Kidney epithelial cell (primary cell): ENCODE results near the gene KSR2. TPM values are rescaled to one million over a fixed set of nuclear protein-coding genes. Genes with fewer than 3 reads are reported as not detected.
"Not testable (repeated sequence)": the region's sequence is repeated elsewhere in the genome, so short reads cannot be mapped to it uniquely, and the experiment has no call there.

ENCODE experiments used
- DNase-seq: peaks from one replicate; pipeline ENCODE4 v3.0.0-alpha.2; 2010; ENCODE audit warnings: low read depth
- H3K27me3 ChIP-seq: 2 replicates; pipeline ENCODE4 v1.6.0; 2011; ENCODE audit warnings: low read length; ENCODE audit not compliant: control insufficient read depth, insufficient read depth
- H3K36me3 ChIP-seq: 2 replicates; pipeline ENCODE4 v1.5.1; 2011; ENCODE audit warnings: low read length; ENCODE audit not compliant: control insufficient read depth, insufficient read depth
- H3K4me3 ChIP-seq: 2 replicates; pipeline ENCODE4 v1.5.1; 2011; ENCODE audit warnings: low read depth, mild to moderate bottlenecking, control low read depth, low read length
- CTCF ChIP-seq: IDR thresholded peaks from 2 replicates; pipeline ENCODE4 v1.5.1; 2011; ENCODE audit warnings: mild to moderate bottlenecking, moderate library complexity, low read length, control low read depth, inconsistent platforms; ENCODE audit not compliant: insufficient read depth, poor library complexity, severe bottlenecking
- total RNA-seq: library from RNA; depleted of rRNA; stranded (reverse); fragments of >200 nt; gene quantifications from 2 replicates; pipeline ENCODE4 v1.2.3, GENCODE V29; 2015

The KSR2 gene
- total RNA-seq, 1 donor from 2014 or later, result 0.29 TPM

DNA sequence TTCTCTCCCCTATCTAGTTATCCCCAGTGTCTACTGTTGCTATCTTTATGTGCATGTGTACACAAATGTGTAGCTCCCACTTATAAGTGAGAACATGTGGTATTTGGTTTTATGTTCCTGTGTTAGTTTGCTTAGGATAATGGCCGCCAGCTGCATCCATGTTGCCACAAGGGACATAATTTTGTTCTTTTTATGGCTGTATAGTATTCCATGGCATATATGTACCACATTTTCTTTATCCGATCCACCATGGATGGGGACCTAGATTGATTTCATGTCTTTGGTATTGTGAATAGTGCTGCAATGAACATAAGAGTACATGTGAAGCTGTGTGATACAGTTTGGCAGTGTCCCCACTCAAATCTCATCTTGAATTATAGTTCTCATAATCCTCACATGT, 218.1 kb downstream of the KSR2 start:
- no peaks in the 10 kb centered on the region for H3K27me3 ChIP-seq
- H3K36me3 ChIP-seq, result no peaks in the 10 kb centered on the region
- no peak overlapping the region for H3K4me3 ChIP-seq
- no peak for DNase-seq
- no peak for TF ChIP-seq CTCF

GRCh38 chr12:117749431-117749830, 219.4 kb downstream of the KSR2 start:
- no peak overlapping the region for H3K4me3 ChIP-seq
- no peaks in the 10 kb centered on the region for H3K36me3 ChIP-seq
- no peaks in the 10 kb centered on the region for H3K27me3 ChIP-seq
- no peak for DNase-seq
- TF ChIP-seq CTCF, result no peak

DNA sequence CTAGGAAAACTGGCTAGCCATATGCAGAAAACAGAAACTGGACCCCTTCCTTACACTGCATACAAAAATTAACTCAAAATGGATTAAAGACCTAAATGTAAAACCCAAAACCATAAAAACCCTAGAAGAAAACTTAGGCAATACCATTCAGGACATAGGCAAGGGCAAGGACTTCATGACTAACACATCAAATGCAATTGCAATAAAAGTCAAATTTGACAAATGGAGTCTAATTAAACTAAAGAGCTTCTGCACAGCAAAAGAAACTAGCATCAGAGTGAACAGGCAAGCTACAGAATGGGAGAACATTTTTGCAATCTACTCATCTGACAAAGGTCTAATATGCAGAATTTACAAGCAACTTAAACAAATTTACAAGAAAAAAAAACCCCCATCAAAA, 222.4 kb downstream of the KSR2 start:
- not testable (repeated sequence) for DNase-seq, H3K36me3 ChIP-seq, H3K27me3 ChIP-seq, H3K4me3 ChIP-seq

DNA sequence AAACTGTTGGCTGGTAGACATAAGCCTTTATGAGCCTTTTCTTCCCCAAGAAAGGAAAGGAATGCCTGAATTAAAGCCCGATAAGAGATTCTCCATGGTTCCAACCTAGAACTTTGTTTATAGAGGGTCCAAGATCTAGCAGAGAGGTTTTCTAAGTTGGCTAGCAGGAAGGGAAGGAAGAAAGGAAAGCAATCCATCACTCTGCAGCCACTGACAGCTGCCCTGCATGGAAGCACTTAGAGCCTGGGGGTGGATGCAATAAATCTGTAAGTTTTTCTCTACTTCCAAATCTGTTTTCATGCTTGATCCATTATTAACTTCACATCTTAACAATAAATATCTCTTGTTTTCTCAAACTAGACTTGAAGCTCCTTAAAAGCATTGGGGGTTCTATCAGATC, 224.4 kb downstream of the KSR2 start:
- no peak for TF ChIP-seq CTCF
- no peaks in the 10 kb centered on the region for H3K36me3 ChIP-seq
- no peaks in the 10 kb centered on the region for H3K27me3 ChIP-seq
- DNase-seq, result no peak
- no peak overlapping the region for H3K4me3 ChIP-seq

- no peaks in the 10 kb centered on the region for H3K27me3 ChIP-seq
- TF ChIP-seq CTCF, result no peak
- no peak overlapping the region for H3K4me3 ChIP-seq
- no peaks in the 10 kb centered on the region for H3K36me3 ChIP-seq
- DNase-seq, result no peak
Observed at GRCh38 chr12:117743761-117744160, 225.0 kb downstream of the KSR2 start.

DNA sequence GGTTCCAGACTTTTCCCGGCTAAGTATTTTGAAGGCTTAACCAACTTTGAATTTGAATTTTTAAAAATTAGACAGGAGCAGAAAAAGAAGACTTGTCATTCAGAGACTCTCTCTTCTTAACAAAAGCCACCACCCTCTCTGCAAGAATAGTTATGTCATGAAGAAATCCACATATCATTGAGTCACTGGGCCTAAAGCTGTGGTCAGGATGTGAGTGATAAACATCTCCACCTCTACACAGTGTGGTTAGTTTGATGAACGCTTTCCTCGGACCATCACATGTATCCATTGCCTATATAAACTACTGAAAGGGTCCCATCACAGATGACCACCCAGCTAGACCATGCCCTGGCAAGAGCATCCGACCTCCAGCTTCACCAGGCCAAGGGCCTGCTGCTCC, 226.1 kb downstream of the KSR2 start:
- no peaks in the 10 kb centered on the region for H3K36me3 ChIP-seq
- no peak for DNase-seq
- H3K27me3 ChIP-seq, result no peaks in the 10 kb centered on the region
- no peak for TF ChIP-seq CTCF
- no peak overlapping the region for H3K4me3 ChIP-seq
